ES-I3 (cell line): ENCODE data around the gene PDE6A.
A peak's percentile ranks its signal among the peaks of the same experiment; 100 is the strongest.

Experiments
- H3K36me3 ChIP-seq: 2 replicates; pipeline ENCODE4 v1.6.1; 2013; ENCODE audit warnings: mild to moderate bottlenecking, low read length, control low read depth, moderate library complexity; ENCODE audit not compliant: insufficient read depth
- H3K4me1 ChIP-seq: 2 replicates; pipeline ENCODE4 v1.6.1; 2013; ENCODE audit warnings: mild to moderate bottlenecking, control low read depth, low read length; ENCODE audit not compliant: insufficient read depth
- H3K9ac ChIP-seq: 2 replicates; pipeline ENCODE4 v1.6.1; 2013; ENCODE audit warnings: low read depth, mild to moderate bottlenecking, low read length, moderate library complexity
- H3K9me3 ChIP-seq: 2 replicates; pipeline ENCODE4 v1.6.1; 2013; ENCODE audit warnings: mild to moderate bottlenecking, low read length, moderate library complexity; ENCODE audit not compliant: control insufficient read depth, insufficient read depth

The PDE6A gene

GRCh38 chr5:149940941-149941644 lies 3.5 kb downstream of the PDE6A start:
- Histone ChIP-seq H3K4me1 (0 out of 2 replicates have a peak, but pooled peaks cover 15% of the 10 kb centered on the region), H3K36me3 (no peaks in the 10 kb centered on the region), H3K9ac (no peak overlapping the region)

GRCh38 chr5:149940077-149940574 lies 4.5 kb downstream of the PDE6A start:
- Histone ChIP-seq H3K9ac (no peak overlapping the region), H3K36me3 (no peaks in the 10 kb centered on the region), H3K9me3 (no peaks in the 10 kb centered on the region), H3K4me1 (0 out of 2 replicates have a peak, but pooled peaks cover 15% of the 10 kb centered on the region)

More at GRCh38 chr5:149940941-149941644, 3.5 kb downstream of the PDE6A start:
- H3K9me3 ChIP-seq = no peaks in the 10 kb centered on the region

- Histone ChIP-seq H3K4me1 (0 out of 2 replicates have a peak, but pooled peaks cover 15% of the 10 kb centered on the region), H3K9me3 (no peaks in the 10 kb centered on the region), H3K36me3 (no peaks in the 10 kb centered on the region), H3K9ac (no peak overlapping the region)
These were observed 5.0 kb downstream of the PDE6A start for GRCh38 chr5:149939546-149939945.

- no peaks in the 10 kb centered on the region for H3K9me3 ChIP-seq
- 0 out of 2 replicates have a peak, but pooled peaks cover 15% of the 10 kb centered on the region for H3K4me1 ChIP-seq
- H3K36me3 ChIP-seq = no peaks in the 10 kb centered on the region
- H3K9ac ChIP-seq = no peak overlapping the region
These were observed 5.7 kb downstream of the PDE6A start for GRCh38 chr5:149938791-149939358.

- Histone ChIP-seq H3K36me3 (no peaks in the 10 kb centered on the region), H3K4me1 (0 out of 2 replicates have a peak, but pooled peaks cover 15% of the 10 kb centered on the region), H3K9ac (no peak overlapping the region), H3K9me3 (no peaks in the 10 kb centered on the region)
These were observed 6.3 kb downstream of the PDE6A start for GRCh38 chr5:149938279-149938678.

- Histone ChIP-seq H3K9ac (no peak overlapping the region), H3K4me1 (0 out of 2 replicates have a peak, but pooled peaks cover 15% of the 10 kb centered on the region), H3K36me3 (no peaks in the 10 kb centered on the region), H3K9me3 (no peaks in the 10 kb centered on the region)
These were observed 7.0 kb downstream of the PDE6A start for GRCh38 chr5:149937610-149938009.

- no peaks in the 10 kb centered on the region for H3K9me3 ChIP-seq
- H3K9ac ChIP-seq = no peak overlapping the region
- H3K36me3 ChIP-seq = no peaks in the 10 kb centered on the region
- 0 out of 2 replicates have a peak, but pooled peaks cover 15% of the 10 kb centered on the region for H3K4me1 ChIP-seq
These were observed 7.9 kb downstream of the PDE6A start for GRCh38 chr5:149936700-149937091.

GRCh38 chr5:149936044-149936699 lies 8.4 kb downstream of the PDE6A start:
- Histone ChIP-seq H3K9me3 (no peaks in the 10 kb centered on the region), H3K9ac (no peak overlapping the region), H3K36me3 (no peaks in the 10 kb centered on the region), H3K4me1 (0 out of 2 replicates have a peak, but pooled peaks cover 15% of the 10 kb centered on the region)

- no peaks in the 10 kb centered on the region for H3K9me3 ChIP-seq
- 0 out of 2 replicates have a peak, but pooled peaks cover 15% of the 10 kb centered on the region for H3K4me1 ChIP-seq
- H3K9ac ChIP-seq = no peak overlapping the region
- no peaks in the 10 kb centered on the region for H3K36me3 ChIP-seq
These were observed 9.1 kb downstream of the PDE6A start for GRCh38 chr5:149935431-149935901.

- H3K4me1 ChIP-seq = no peaks in the 10 kb centered on the region
- no peaks in the 10 kb centered on the region for H3K9me3 ChIP-seq
- no peaks in the 10 kb centered on the region for H3K36me3 ChIP-seq
- H3K9ac ChIP-seq = peak overlapping the region; percentile 21; the same call in 1 of the 2 replicates
These were observed 11.9 kb downstream of the PDE6A start for GRCh38 chr5:149932445-149933350.

GRCh38 chr5:149931992-149932436 lies 12.6 kb downstream of the PDE6A start:
- H3K4me1 ChIP-seq = no peaks in the 10 kb centered on the region
- no peaks in the 10 kb centered on the region for H3K9me3 ChIP-seq
- H3K9ac ChIP-seq = no peak overlapping the region
- no peaks in the 10 kb centered on the region for H3K36me3 ChIP-seq

GRCh38 chr5:149930749-149931574 lies 13.6 kb downstream of the PDE6A start:
- no peaks in the 10 kb centered on the region for H3K4me1 ChIP-seq
- no peak overlapping the region for H3K9ac ChIP-seq
- no peaks in the 10 kb centered on the region for H3K36me3 ChIP-seq
- H3K9me3 ChIP-seq = no peaks in the 10 kb centered on the region
